Breast epithelium (tissue), 4 donors: ENCODE results near the gene COMT. TPM values are rescaled to one million over a fixed set of nuclear protein-coding genes. Genes with fewer than 3 reads are reported as not detected.

Source experiments
- DNase-seq, 2 donors: peaks; one replicate each; pipeline ENCODE4 v3.0.0-alpha.2; 2019; ENCODE audit warnings: low spot score in 2 of 2
- H3K27ac ChIP-seq, 2 donors: fragments of 200-600 bp; sonication (generic) in 1 of 2; one replicate each; pipeline ENCODE4 v1.5.1; 2016 to 2019; ENCODE audit warnings: mild to moderate bottlenecking in 1 of 2
- H3K27me3 ChIP-seq, 2 donors: fragments of 200-600 bp; sonication (generic) in 1 of 2; one replicate each; pipeline versions ENCODE4 v1.5.1 to v1.6.0; 2017 to 2019; ENCODE audit warnings: control low read depth in 1 of 2, mild to moderate bottlenecking in 1 of 2
- H3K36me3 ChIP-seq: fragments of 200-600 bp; one replicate; pipeline ENCODE4 v1.5.1; 2019
- H3K4me1 ChIP-seq, 2 donors: fragments of 200-600 bp; sonication (generic); one replicate each; pipeline ENCODE4 v1.5.1; 2016 to 2019; ENCODE audit warnings: control low read depth in 1 of 2
- H3K4me3 ChIP-seq, 3 donors: fragments of 200-600 bp; sonication (generic); 1 replicate in 2 of 3; 2 replicates in 1 of 3; pipeline ENCODE4 v1.5.1; 2016 to 2019; ENCODE audit warnings: mild to moderate bottlenecking in 3 of 3, moderate library complexity in 2 of 3
- H3K9me3 ChIP-seq, 2 donors: fragments of 200-600 bp; sonication (generic) in 1 of 2; one replicate each; pipeline ENCODE4 v1.5.1; 2016 to 2019; ENCODE audit warnings: control low read depth in 1 of 2
- POLR2A ChIP-seq: fragments of 450-650 bp; IDR thresholded peaks from one replicate; pipeline ENCODE4 v1.6.1; 2016; ENCODE audit warnings: antibody characterized with exemption, mild to moderate bottlenecking, moderate library complexity
- POLR2AphosphoS5 ChIP-seq, 3 donors: sonication (generic); formaldehyde crosslinking; IDR thresholded peaks; one replicate each; pipeline ENCODE4 v1.6.1; 2017; ENCODE audit warnings: antibody characterized with exemption in 3 of 3
- intact Hi-C: fragments of 100-400 bp; cut with DNase I; formaldehyde crosslinking; loops from one replicate; pipeline ENCODE4 v1.15.1; 2023; ENCODE audit warnings: low total_unique reads
- total RNA-seq, 3 donors: library from RNA; depleted of rRNA; stranded (reverse); fragments of >200 nt; gene quantifications; one replicate each; pipeline ENCODE4 v1.1.0, GENCODE V29; 2016
- TF ChIP-seq, protein P1 (sequence below), 3 donors: fragments of 450-650 bp; IDR thresholded peaks; one replicate each; pipeline ENCODE4 v1.5.1; 2016 to 2017; ENCODE audit warnings: antibody characterized with exemption in 3 of 3, mild to moderate bottlenecking in 3 of 3, moderate library complexity in 3 of 3

Gene COMT
- total RNA-seq, 3 donors from 2014 or later: 136 to 198 (median 196) TPM

DNA sequence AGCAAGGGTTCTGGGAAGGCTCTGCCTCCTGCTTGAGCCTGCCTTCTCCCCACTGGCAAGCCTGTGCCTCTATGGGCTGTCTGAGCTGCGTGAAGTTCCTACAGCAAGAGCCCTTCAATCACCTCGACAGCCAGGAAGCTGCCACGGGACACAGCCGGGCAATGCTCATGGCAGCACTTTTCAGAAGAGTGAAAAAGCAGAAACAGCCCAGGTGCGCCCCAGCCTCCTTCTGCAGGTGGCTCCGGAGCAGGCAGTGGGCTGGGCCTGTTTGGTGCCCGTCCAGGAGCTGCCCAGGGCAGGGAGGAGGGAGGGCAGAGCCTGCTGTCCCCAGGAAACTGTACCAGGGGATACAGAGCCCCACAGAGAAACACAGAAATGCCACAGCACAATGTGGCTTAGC lies 24.6 kb upstream of the COMT start:
- no peaks in the 10 kb centered on the region for H3K27me3 ChIP-seq
- no peaks in the 10 kb centered on the region for H3K9me3 ChIP-seq
- H3K36me3 ChIP-seq: no peaks in the 10 kb centered on the region
- H3K4me1 ChIP-seq: no peaks in the 10 kb centered on the region
- no peak overlapping the region for H3K4me3 ChIP-seq
- no peak overlapping the region for H3K27ac ChIP-seq
- DNase-seq: no peak
- TF ChIP-seq, protein P1, sequence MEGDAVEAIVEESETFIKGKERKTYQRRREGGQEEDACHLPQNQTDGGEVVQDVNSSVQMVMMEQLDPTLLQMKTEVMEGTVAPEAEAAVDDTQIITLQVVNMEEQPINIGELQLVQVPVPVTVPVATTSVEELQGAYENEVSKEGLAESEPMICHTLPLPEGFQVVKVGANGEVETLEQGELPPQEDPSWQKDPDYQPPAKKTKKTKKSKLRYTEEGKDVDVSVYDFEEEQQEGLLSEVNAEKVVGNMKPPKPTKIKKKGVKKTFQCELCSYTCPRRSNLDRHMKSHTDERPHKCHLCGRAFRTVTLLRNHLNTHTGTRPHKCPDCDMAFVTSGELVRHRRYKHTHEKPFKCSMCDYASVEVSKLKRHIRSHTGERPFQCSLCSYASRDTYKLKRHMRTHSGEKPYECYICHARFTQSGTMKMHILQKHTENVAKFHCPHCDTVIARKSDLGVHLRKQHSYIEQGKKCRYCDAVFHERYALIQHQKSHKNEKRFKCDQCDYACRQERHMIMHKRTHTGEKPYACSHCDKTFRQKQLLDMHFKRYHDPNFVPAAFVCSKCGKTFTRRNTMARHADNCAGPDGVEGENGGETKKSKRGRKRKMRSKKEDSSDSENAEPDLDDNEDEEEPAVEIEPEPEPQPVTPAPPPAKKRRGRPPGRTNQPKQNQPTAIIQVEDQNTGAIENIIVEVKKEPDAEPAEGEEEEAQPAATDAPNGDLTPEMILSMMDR (IDR thresholded peaks at IDR 0.05): no peak
- TF ChIP-seq POLR2AphosphoS5 (IDR thresholded peaks at IDR 0.05): no peak
- TF ChIP-seq POLR2A: no peak
- intact Hi-C loops: loop anchor here (5.0 kb wide), 1 partner anchor 185 kb away; no protein-coding TSS in a partner anchor

DNA sequence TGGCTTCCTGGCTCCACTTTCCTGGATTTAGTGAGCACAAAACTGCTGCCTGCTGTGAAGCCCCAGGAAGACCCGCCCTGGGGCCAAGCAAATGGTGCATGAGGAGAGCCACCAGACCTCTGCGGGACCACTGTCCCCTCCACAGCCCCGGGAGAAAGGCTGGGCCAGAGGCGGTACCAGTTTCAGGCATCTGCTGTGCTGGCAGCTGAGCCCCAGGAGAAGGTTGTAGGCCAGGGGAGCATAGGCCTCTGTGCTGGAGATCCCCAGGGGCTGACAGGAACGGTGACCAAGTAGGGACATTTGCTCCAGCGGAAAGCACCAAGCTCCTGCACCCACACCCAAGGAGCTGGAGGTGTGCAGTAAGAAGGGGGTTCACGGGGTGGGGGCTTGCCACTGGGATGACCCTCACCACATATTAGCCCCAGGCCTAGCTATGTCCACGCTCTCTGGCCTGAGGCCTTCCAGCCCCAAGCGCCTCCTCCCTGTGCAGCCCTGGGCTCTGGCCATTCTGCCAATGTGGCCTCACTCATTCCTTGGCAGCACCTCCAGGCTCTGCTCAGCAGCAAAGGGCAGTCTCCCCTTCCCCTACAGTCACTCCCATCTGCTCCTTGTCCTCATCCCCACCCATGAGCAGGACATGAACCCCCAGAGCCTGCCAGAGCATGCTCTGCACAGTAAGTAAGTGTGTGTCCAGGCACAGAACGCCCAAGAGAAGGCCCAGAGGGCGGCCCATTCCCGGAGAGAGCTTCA lies 24.0 kb upstream of the COMT start:
- no peaks in the 10 kb centered on the region for H3K4me1 ChIP-seq
- H3K36me3 ChIP-seq: no peaks in the 10 kb centered on the region
- H3K9me3 ChIP-seq: no peaks in the 10 kb centered on the region
- no peak overlapping the region for H3K27ac ChIP-seq
- no peak overlapping the region for H3K4me3 ChIP-seq
- no peak for DNase-seq
- TF ChIP-seq POLR2AphosphoS5 (IDR thresholded peaks at IDR 0.05) (no peak), POLR2A (no peak)
- TF ChIP-seq, protein P1 (IDR thresholded peaks at IDR 0.05): no peak
- H3K27me3 ChIP-seq: no peaks in the 10 kb centered on the region
- intact Hi-C loops: loop anchor here (5.0 kb wide), 1 partner anchor 185 kb away; no protein-coding TSS in a partner anchor

DNA sequence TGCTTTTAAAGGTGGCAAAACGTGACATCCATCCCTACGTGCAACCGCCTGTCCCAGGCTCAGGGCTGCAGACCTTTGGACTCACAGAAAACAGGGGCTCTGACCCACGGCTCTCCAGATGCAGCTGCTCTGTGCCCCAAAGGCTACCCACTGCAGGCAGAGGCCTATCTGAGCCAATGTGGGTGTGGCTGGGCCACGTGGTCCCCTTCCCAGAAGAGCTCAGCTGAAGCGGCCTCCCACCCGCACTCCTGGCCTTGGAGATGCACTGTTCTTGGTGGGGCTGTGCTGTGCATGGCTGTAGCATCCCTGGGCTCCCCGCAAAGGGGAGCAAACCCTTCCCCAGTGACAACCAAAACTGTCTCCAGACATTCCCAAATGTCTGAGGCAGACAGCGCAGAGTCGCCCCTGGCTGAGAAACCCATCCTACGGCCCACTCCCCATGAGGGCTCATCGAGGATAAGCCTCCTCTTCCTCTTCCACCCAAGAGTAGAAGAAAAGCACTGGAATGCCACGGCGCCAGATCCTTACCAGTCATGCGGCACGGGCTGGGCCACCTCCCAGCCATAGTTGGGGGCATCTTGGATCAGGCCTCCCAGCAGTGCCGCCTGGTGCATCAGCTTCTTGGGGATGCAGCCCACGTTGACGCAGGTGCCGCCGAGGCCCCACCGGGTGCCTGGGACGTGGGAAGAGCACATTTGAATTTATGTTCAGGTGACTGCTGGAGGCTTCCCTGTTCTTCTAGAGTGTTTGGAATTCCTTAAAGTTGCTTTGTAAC lies 23.1 kb upstream of the COMT start:
- H3K27ac ChIP-seq: no peak overlapping the region
- no peak overlapping the region for H3K4me3 ChIP-seq
- TF ChIP-seq, protein P1 (IDR thresholded peaks at IDR 0.05): no peak
- TF ChIP-seq POLR2AphosphoS5 (IDR thresholded peaks at IDR 0.05) (no peak), POLR2A (no peak)
- H3K4me1 ChIP-seq: no peaks in the 10 kb centered on the region
- no peaks in the 10 kb centered on the region for H3K27me3 ChIP-seq
- no peaks in the 10 kb centered on the region for H3K9me3 ChIP-seq
- no peaks in the 10 kb centered on the region for H3K36me3 ChIP-seq
- DNase-seq: no peak
- intact Hi-C loops: loop anchor here (5.0 kb wide), 1 partner anchor 186 kb away; no protein-coding TSS in a partner anchor

DNA sequence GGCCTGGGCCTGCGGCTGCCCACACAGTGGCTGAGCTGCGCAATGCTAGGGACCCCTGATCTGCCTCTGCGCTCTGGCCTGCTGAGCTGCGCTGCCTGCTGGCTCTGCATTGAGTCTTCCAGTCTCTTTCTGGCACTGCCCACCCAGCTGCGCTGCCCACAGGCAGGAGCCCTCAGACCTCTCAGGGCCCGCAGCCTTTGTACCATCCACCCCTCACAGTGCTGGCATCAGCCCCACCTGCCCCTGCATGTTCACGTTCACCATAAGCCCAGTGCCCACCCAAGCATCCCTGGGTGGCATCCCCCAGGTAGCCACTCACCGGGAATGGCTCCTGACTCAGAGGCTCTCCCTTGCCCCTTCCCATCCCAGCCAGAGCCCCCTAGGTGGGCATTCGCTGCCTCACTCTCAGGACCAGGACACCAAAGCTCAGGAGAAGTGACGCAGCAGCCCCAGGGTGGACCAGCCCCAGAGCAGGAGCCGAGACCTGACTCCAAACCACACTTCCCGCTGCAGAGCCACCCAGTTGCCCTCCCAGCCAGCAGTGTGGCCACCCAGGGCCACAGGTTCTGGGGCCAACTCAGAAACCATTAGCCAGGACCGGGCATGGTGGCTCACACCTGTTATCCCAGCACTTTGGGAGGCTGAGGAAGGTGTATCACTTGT lies 21.7 kb upstream of the COMT start:
- intact Hi-C loops: loop anchor here (5.0 kb wide), 1 partner anchor 188 kb away; no protein-coding TSS in a partner anchor

More for the DNA sequence above, 21.7 kb upstream of the COMT start:
- Histone ChIP-seq H3K27me3 (no peaks in the 10 kb centered on the region), H3K4me1 (no peaks in the 10 kb centered on the region), H3K9me3 (no peaks in the 10 kb centered on the region), H3K4me3 (no peak overlapping the region), H3K27ac (no peak overlapping the region), H3K36me3 (no peaks in the 10 kb centered on the region)
- TF ChIP-seq POLR2AphosphoS5 (IDR thresholded peaks at IDR 0.05) (no peak), POLR2A (no peak)
- TF ChIP-seq, protein P1 (IDR thresholded peaks at IDR 0.05): no peak
- DNase-seq: no peak
